Esophagus muscularis mucosa (tissue), 4 donors: ENCODE data around the gene LIMS1. TPM values are rescaled to one million over a fixed set of nuclear protein-coding genes. Genes with fewer than 3 reads are reported as not detected.
A peak's percentile ranks its signal among the peaks of the same experiment; 100 is the strongest.
"Not testable (repeated sequence)": the region's sequence is repeated elsewhere in the genome, so short reads cannot be mapped to it uniquely, and the experiment has no call there.

Experiments used
- DNase-seq: peaks from one replicate; pipeline ENCODE4 v3.0.0-alpha.2; 2017; ENCODE audit errors: extremely low spot score
- H3K27ac ChIP-seq, 4 donors: fragments of 200-600 bp; sonication (generic); replicated peaks in 1 of 4; 1 replicate in 3 of 4; 2 replicates in 1 of 4; pipeline ENCODE4 v1.5.1; 2016 to 2019; ENCODE audit warnings: mild to moderate bottlenecking in 1 of 4
- H3K27me3 ChIP-seq, 4 donors: fragments of 200-600 bp; sonication (generic); one replicate each; pipeline versions ENCODE4 v1.5.1 to v1.6.0; 2016 to 2019
- H3K36me3 ChIP-seq, 4 donors: fragments of 200-600 bp; sonication (generic); one replicate each; pipeline ENCODE4 v1.5.1; 2016 to 2019
- H3K4me1 ChIP-seq, 4 donors: fragments of 200-600 bp; sonication (generic); one replicate each; pipeline ENCODE4 v1.5.1; 2016 to 2019
- H3K4me3 ChIP-seq, 4 donors: fragments of 200-600 bp; sonication (generic); 1 replicate in 2 of 4; 2 replicates in 2 of 4; pipeline ENCODE4 v1.5.1; 2016 to 2019; ENCODE audit warnings: mild to moderate bottlenecking in 4 of 4, moderate library complexity in 1 of 4
- H3K9me3 ChIP-seq, 4 donors: fragments of 200-600 bp; sonication (generic); 1 replicate in 3 of 4; 2 replicates in 1 of 4; pipeline ENCODE4 v1.5.1; 2016 to 2019
- POLR2AphosphoS5 ChIP-seq, 2 donors: sonication (generic); formaldehyde crosslinking; IDR thresholded peaks; one replicate each; pipeline ENCODE4 v1.6.1; 2017; ENCODE audit warnings: antibody characterized with exemption in 2 of 2
- WGBS: methylation state at CpG from one replicate; pipeline ENCODE4 v1.1.5; 2018; 5-methylcytosine and 5-hydroxymethylcytosine counted together
- intact Hi-C: fragments of 100-400 bp; cut with DNase I; formaldehyde crosslinking; loops from one replicate; pipeline ENCODE4 v1.15.1; 2023
- total RNA-seq, 4 donors: library from RNA; depleted of rRNA; stranded (reverse); fragments of >200 nt; gene quantifications; one replicate each; pipeline versions ENCODE4 v1.1.0 to v1.2.1, GENCODE V29; 2016

The LIMS1 gene
- total RNA-seq, 4 donors from 2014 or later = 71.0 to 141 (median 123) TPM

DNA sequence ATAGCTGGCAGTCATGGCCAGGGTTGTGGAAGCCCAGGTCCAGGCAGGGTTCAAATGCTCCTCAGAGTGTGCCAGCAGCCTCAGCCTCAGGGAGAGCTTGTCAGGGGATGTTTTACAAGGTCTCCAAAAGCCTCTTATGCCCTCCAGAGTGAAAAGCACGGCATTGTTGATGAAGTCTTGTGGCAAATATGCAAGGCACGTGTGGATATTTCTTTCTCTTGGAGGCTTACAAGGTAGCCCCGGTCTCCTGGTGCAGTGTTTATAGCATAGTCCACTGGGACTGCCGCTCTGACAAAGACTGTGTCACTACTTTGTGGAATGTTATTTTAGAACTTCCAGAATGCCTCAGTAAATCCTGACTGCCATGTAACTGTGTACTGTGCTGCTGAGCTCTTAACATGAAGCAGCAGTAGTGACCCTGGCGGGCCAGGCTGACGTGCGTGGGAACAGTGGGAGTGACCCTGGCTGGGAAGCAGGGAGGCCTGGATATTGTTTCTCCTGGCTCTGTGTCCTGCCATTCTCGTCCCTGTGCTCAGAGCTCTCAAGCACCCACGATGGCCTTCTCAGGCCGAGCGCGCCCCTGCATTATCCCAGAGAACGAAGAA is 120.4 kb downstream of the LIMS1 start:
- H3K36me3 ChIP-seq, intact Hi-C loops, H3K9me3 ChIP-seq, H3K27me3 ChIP-seq, DNase-seq: not testable (repeated sequence)
- Histone ChIP-seq H3K4me1 (peaks cover 7 to 21% (median 11%) of the 10 kb centered on the region in 4 donors), H3K27ac (peak overlapping the region; percentile 76 to 82 (median 80)), H3K4me3 (peak overlapping the region; percentile 28 to 46 (median 36))
- peak; percentile 70 to 75 for TF ChIP-seq POLR2AphosphoS5 (IDR thresholded peaks at IDR 0.05)
- no CpG with 5 or more reads among the region's 13 CpGs for WGBS

DNA sequence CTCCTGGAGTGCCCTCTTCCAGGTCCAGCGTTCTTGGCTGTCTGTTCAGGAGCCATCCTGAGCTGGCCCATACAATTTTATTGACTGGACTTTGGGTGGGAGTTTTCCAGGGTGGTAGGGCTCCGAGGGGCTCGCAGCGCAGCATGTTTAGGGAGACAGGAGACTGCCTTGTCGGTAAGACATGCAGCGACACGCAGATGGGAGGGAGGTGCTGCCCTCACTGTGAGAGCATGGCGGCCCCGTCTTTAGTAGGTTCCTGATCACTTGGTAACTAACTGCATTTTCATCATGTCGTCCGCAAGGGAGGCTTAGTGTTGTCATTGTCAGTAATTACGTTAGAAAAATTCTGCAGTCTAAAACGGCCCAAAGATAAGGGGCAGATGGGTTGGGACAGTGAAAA is 121.0 kb downstream of the LIMS1 start:
- not testable (repeated sequence) for DNase-seq

DNA sequence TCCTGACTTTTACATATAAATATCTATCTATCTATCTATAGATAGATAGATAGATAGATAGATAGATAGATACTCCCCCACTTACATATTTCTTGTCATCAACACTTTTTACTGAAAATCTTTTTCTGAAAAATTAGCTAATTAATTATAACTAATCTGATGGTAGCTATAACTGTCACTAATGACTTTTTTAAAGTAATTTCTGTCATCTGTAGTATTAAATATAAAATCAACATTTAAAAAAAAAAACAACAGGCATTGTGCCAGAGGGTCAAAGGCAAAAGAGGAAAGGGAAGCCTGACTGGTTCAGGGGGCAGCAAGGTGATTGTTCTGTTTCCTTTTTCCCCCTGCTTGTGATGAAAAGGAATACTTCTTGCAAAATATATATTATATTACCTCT is 122.0 kb downstream of the LIMS1 start:
- not testable (repeated sequence) for H3K27ac ChIP-seq, H3K4me3 ChIP-seq

More for the DNA sequence above, 121.0 kb downstream of the LIMS1 start:
- intact Hi-C loops, H3K4me3 ChIP-seq, H3K27me3 ChIP-seq, H3K36me3 ChIP-seq, H3K27ac ChIP-seq, H3K9me3 ChIP-seq: not testable (repeated sequence)
- no CpG with 5 or more reads among the region's 13 CpGs for WGBS
- peaks cover 7 to 21% (median 11%) of the 10 kb centered on the region in 4 donors for H3K4me1 ChIP-seq

DNA sequence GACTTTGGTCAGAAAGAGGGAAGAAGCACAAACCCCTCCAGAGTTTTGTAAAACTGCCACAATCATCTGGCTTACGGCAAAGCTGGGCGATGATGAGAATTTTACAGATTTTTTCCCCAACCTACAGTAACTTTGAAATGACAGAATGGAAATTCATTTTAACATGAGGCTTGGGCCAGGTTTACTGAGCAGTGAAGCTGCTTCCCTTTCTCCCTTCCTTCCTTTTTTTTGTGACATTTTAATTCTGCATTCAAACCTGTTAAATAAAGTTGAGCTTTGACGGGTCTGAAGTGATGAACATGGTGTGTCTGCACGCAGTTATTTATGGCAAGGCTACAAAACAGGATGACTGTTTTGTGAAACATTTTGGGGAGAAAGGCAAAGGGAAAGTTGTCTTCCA is 123.2 kb downstream of the LIMS1 start:
- DNase-seq, H3K9me3 ChIP-seq, intact Hi-C loops, H3K27ac ChIP-seq, H3K27me3 ChIP-seq, H3K4me3 ChIP-seq, H3K36me3 ChIP-seq: not testable (repeated sequence)
- H3K4me1 ChIP-seq = peaks cover 14 to 24% (median 17%) of the 10 kb centered on the region in 4 donors
- 70% methylated on average over 4 of the region's 4 CpGs for WGBS

More for the DNA sequence above, 122.0 kb downstream of the LIMS1 start:
- H3K36me3 ChIP-seq, DNase-seq, intact Hi-C loops, H3K9me3 ChIP-seq, H3K27me3 ChIP-seq: not testable (repeated sequence)
- H3K4me1 ChIP-seq = peaks cover 7 to 19% (median 9%) of the 10 kb centered on the region in 4 donors

DNA sequence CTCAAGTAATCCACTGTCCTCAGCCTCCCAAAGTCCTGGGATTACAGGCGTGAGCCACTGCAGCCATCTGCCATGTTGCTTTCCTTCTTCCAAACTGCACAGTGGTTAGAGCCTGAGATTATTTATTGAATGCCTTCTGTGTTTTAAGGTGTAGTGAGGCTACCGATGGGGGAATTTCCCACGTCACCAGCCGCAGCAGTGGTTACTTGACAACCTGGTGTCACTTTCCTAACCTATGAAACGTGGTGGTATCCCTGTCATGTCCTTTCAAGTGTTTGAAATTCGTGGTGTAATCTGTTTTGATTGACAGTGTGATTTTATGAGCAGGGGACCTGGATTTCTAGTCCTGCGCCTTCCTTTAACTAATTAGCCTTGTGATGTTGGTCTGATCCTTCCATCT is 124.3 kb downstream of the LIMS1 start:
- 91% methylated on average over 6 of the region's 7 CpGs for WGBS
- not testable (repeated sequence) for H3K27me3 ChIP-seq

DNA sequence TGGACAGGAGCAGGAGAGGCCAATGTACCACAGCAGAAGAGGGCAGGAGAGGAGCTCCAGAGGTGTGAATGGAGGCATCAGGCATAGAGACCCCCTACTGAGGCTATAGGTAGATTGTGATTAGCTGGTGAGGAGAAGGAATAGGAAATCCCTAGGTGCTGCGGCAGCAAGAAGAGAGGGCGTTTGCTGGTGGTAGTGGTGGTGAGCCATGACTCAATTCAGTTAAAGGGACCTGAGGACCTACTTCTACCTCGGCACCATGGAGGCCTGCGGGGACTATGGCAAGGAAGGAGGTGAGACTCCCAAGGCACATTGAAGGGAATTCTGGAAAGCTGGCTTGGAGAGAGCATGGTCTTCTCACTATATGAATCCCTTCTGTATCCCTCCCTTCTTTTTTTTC is 127.2 kb downstream of the LIMS1 start:
- intact Hi-C loops, H3K9me3 ChIP-seq, DNase-seq, H3K27me3 ChIP-seq, H3K4me3 ChIP-seq, H3K36me3 ChIP-seq: not testable (repeated sequence)
- Histone ChIP-seq H3K27ac (peak overlapping the region; percentile 62 to 77 (median 68)), H3K4me1 (peaks cover 12 to 20% (median 17%) of the 10 kb centered on the region in 4 donors)
- WGBS = 64% methylated on average over 4 of the region's 4 CpGs

More for the DNA sequence above, 124.3 kb downstream of the LIMS1 start:
- H3K27ac ChIP-seq, intact Hi-C loops, DNase-seq, H3K9me3 ChIP-seq, H3K4me3 ChIP-seq, H3K36me3 ChIP-seq: not testable (repeated sequence)
- peaks cover 12 to 25% (median 18%) of the 10 kb centered on the region in 4 donors for H3K4me1 ChIP-seq

DNA sequence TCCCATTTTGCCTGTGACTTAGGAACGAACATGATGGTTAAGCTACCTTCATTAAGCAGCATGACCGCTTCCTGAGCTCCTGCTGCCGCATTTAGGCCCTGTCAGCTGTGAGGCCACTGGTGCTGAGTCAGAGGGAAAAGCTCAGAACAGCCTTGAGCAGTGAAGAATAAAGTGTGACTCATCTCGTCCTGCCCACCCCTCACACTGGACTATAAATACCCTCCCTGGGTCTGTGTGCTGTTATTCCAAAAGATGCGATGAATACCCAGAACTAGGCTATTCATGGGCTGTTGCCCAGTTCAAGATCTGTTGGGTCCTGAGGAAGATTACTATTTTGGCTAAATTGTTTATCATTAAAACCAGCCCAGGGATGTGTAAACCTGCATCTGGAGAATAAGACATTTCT is 127.9 kb downstream of the LIMS1 start:
- Histone ChIP-seq H3K27ac (peak overlapping the region; percentile 62 to 77 (median 68)), H3K4me1 (peaks cover 12 to 25% (median 19%) of the 10 kb centered on the region in 4 donors)
- DNase-seq, H3K27me3 ChIP-seq, H3K9me3 ChIP-seq, intact Hi-C loops, H3K4me3 ChIP-seq, H3K36me3 ChIP-seq: not testable (repeated sequence)
- WGBS = 15% methylated on average over 5 of the region's 5 CpGs
- peak; percentile 42 to 58 for TF ChIP-seq POLR2AphosphoS5 (IDR thresholded peaks at IDR 0.05)

DNA sequence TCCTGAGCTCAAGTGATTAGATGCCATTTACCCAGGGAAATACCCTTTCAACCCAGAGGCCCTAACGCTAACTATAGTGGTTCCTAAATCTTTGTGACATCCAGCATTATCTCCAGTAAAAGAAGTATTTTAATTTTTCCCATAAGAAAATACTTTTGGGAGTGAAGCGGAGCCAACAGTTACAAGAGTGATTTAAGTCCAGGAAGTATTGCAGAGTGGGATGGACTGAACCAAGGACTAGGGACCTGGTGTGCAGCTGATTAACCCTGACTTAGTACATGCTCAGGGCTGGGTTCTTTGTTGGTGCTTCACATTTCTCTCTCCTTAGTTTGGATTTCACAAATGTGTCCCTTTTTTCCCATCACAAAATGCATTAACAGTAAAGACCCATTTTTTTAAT is 129.1 kb downstream of the LIMS1 start:
- Histone ChIP-seq H3K27ac (peak overlapping the region in 2 of 4 donors; percentile 69 to 77), H3K4me1 (peaks cover 12 to 30% (median 20%) of the 10 kb centered on the region in 4 donors)
- intact Hi-C loops, DNase-seq, H3K9me3 ChIP-seq, H3K36me3 ChIP-seq, H3K4me3 ChIP-seq, H3K27me3 ChIP-seq: not testable (repeated sequence)
- 87% methylated on average over 2 of the region's 2 CpGs for WGBS

DNA sequence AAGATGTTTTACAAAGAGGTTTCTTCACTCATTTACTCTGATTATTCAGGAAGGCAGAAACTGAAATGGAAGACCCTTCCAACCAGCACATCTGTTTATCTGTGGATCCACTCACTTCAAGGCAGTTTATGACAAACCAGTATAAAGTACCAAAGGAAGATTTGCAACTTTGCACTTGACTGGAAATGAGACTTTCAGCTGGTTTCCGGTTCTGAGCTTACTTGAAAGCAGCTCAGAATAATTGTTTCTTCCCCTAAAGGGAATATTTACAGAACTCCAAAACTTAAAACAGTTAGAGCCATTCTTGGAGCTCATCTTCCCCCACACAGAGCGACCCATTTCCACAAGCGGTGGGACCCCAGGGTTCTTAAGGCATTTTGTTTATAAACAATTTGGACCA is 129.8 kb downstream of the LIMS1 start:
- DNase-seq, intact Hi-C loops, H3K36me3 ChIP-seq, H3K9me3 ChIP-seq, H3K4me3 ChIP-seq, H3K27me3 ChIP-seq, H3K27ac ChIP-seq: not testable (repeated sequence)
- 68% methylated on average over 3 of the region's 3 CpGs for WGBS
- peaks cover 12 to 30% (median 20%) of the 10 kb centered on the region in 4 donors for H3K4me1 ChIP-seq

DNA sequence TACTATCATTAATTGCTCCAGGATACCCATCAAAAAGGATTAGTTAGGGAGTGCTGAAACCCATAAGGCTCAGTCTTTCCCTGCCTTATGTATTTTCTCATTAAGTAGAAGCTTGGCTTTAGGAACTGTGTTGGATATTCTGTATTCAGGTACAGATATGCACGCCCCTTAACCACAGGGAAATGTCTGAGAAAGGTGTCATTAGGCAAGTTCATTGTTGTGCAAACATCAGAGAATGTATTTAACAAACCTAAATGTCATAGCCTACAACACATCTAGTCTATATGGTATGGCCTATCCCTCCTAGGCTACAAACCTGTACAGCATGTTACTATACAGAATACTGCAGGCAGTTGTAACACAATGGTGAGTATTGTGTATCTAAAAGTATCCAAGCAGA is 130.7 kb downstream of the LIMS1 start:
- intact Hi-C loops, H3K27me3 ChIP-seq, DNase-seq, H3K4me3 ChIP-seq, H3K36me3 ChIP-seq, H3K27ac ChIP-seq, H3K9me3 ChIP-seq: not testable (repeated sequence)
- 93% methylated on average over 1 of the region's 1 CpG for WGBS
- H3K4me1 ChIP-seq = peaks cover 12 to 30% (median 20%) of the 10 kb centered on the region in 4 donors

DNA sequence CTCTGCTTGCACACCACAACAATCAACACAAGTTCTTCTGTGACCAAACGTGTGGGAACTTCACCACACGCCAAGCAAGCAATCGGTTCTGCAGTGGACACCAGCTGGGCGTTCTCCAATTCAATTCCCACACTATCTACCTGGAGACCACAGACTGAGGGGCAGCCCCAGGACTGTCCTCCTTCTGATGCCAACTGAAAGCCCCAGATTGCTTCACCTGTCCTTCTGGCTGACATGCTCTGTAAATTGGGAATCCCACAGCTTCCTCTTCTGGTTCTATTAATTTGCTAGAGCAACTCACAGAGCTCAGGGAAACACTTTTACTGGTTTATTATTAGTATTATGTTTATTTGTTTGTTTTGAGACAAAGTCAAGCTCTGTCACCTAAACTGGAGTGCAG is 131.7 kb downstream of the LIMS1 start:
- H3K9me3 ChIP-seq, DNase-seq, H3K4me3 ChIP-seq, H3K27me3 ChIP-seq, H3K36me3 ChIP-seq, H3K27ac ChIP-seq, intact Hi-C loops: not testable (repeated sequence)
- WGBS = no CpG with 5 or more reads among the region's 4 CpGs
- peaks cover 12 to 30% (median 20%) of the 10 kb centered on the region in 4 donors for H3K4me1 ChIP-seq

DNA sequence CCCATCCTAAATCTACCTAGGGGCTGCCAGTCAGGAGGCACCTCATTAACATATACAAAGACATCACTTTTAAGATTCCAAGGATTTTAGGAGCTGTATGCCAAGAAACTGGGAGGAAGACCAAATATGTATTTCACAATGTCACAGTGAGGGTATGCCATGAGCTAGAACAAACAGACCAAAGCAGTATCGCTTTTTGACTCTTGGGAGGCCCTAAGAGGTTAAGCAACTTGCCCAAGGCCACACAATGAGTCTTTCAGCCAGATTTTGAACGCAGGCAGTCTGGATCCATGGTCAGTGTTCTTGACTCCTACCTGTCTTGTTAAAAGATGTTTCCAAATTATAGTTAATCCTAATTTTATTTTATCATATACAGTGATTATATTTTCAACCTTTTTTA is 132.9 kb downstream of the LIMS1 start:
- H3K4me1 ChIP-seq = peaks cover 5 to 21% (median 10%) of the 10 kb centered on the region in 4 donors
- H3K9me3 ChIP-seq, H3K4me3 ChIP-seq, H3K27me3 ChIP-seq, intact Hi-C loops, H3K36me3 ChIP-seq, DNase-seq: not testable (repeated sequence)
- H3K27ac ChIP-seq = peak overlapping the region in 1 of 4 donors; percentile 22
- 69% methylated on average over 2 of the region's 2 CpGs for WGBS

DNA sequence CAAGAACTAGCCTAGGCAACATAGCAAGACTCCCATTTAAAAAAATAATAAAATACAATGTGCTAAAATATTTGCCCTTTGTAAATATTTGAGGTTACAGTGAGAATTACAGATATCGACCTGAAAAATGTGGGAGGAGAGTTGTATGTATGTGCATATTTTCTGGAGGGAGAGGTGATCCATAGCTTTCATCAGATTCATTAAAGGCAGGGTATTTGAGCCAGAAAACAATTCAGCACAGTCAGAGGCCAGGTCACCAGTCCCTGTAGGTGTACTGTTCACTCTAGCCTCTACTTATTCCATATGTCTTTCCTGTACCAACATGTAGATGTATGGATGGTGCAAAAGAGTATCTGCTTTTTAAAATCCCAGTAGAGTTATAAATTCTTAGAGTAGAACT is 136.0 kb downstream of the LIMS1 start:
- peaks cover 5 to 17% (median 10%) of the 10 kb centered on the region in 4 donors for H3K36me3 ChIP-seq
- H3K9me3 ChIP-seq, H3K27ac ChIP-seq, intact Hi-C loops, H3K4me3 ChIP-seq, DNase-seq, H3K27me3 ChIP-seq: not testable (repeated sequence)
- H3K4me1 ChIP-seq = peaks cover 0 to 11% (median 2%) of the 10 kb centered on the region in 4 donors
- 100% methylated on average over 1 of the region's 1 CpG for WGBS
